Muscle layer of duodenum (tissue), 2 donors: ENCODE measurements around the gene GYPA.
"Not testable (repeated sequence)": the region's sequence is repeated elsewhere in the genome, so short reads cannot be mapped to it uniquely, and the experiment has no call there.

ENCODE experiments used
- H3K27ac ChIP-seq: one replicate; pipeline ENCODE4 v1.7.0; 2013; ENCODE audit warnings: mild to moderate bottlenecking, low read length
- H3K27me3 ChIP-seq: one replicate; pipeline ENCODE4 v1.7.0; 2013; ENCODE audit warnings: low read depth, mild to moderate bottlenecking, control low read depth, low read length
- H3K36me3 ChIP-seq, 2 donors: one replicate each; pipeline ENCODE4 v1.7.0; 2013; ENCODE audit warnings: low read length in 2 of 2, control low read depth in 1 of 2, mild to moderate bottlenecking in 1 of 2; ENCODE audit not compliant: insufficient read depth in 2 of 2, control insufficient read depth in 1 of 2
- H3K4me1 ChIP-seq, 2 donors: one replicate each; pipeline ENCODE4 v1.7.0; 2013; ENCODE audit warnings: low read length in 2 of 2, mild to moderate bottlenecking in 2 of 2, control low read depth in 1 of 2, moderate library complexity in 1 of 2; ENCODE audit not compliant: insufficient read depth in 2 of 2, control insufficient read depth in 1 of 2
- H3K4me3 ChIP-seq, 2 donors: one replicate each; pipeline ENCODE4 v1.7.0; 2013; ENCODE audit warnings: low read length in 2 of 2, low read depth in 1 of 2, mild to moderate bottlenecking in 1 of 2
- H3K9me3 ChIP-seq, 2 donors: one replicate each; pipeline ENCODE4 v1.7.0; 2013; ENCODE audit warnings: low read length in 2 of 2, control low read depth in 1 of 2, mild to moderate bottlenecking in 1 of 2; ENCODE audit not compliant: control insufficient read depth in 1 of 2
- donor health status: healthy.

The GYPA gene

GRCh38 chr4:144128709-144129320, 11.7 kb downstream of the GYPA start:
- not testable (repeated sequence) for H3K4me3 ChIP-seq, H3K9me3 ChIP-seq, H3K27ac ChIP-seq

GRCh38 chr4:144125109-144125508, 15.4 kb downstream of the GYPA start:
- not testable (repeated sequence) for H3K4me1 ChIP-seq, H3K27ac ChIP-seq, H3K9me3 ChIP-seq, H3K36me3 ChIP-seq, H3K27me3 ChIP-seq, H3K4me3 ChIP-seq

More at GRCh38 chr4:144128709-144129320, 11.7 kb downstream of the GYPA start:
- H3K27me3 ChIP-seq, H3K36me3 ChIP-seq, H3K4me1 ChIP-seq: not testable (repeated sequence)

GRCh38 chr4:144123982-144124635, 16.4 kb downstream of the GYPA start:
- not testable (repeated sequence) for H3K4me1 ChIP-seq, H3K36me3 ChIP-seq, H3K27ac ChIP-seq, H3K9me3 ChIP-seq, H3K4me3 ChIP-seq, H3K27me3 ChIP-seq

GRCh38 chr4:144123269-144123668, 17.2 kb downstream of the GYPA start:
- not testable (repeated sequence) for H3K4me3 ChIP-seq, H3K9me3 ChIP-seq, H3K27ac ChIP-seq, H3K27me3 ChIP-seq, H3K36me3 ChIP-seq, H3K4me1 ChIP-seq

GRCh38 chr4:144119752-144120151, 20.8 kb downstream of the GYPA start:
- not testable (repeated sequence) for H3K4me3 ChIP-seq, H3K27me3 ChIP-seq, H3K4me1 ChIP-seq, H3K9me3 ChIP-seq, H3K27ac ChIP-seq, H3K36me3 ChIP-seq

GRCh38 chr4:144115519-144115918, 25.0 kb downstream of the GYPA start:
- Histone ChIP-seq H3K27me3 (no peaks in the 10 kb centered on the region), H3K27ac (no peak overlapping the region), H3K4me3 (no peak overlapping the region), H3K9me3 (no peaks in the 10 kb centered on the region), H3K36me3 (no peaks in the 10 kb centered on the region), H3K4me1 (no peaks in the 10 kb centered on the region)

- Histone ChIP-seq H3K27ac (no peak overlapping the region), H3K4me3 (no peak overlapping the region), H3K27me3 (no peaks in the 10 kb centered on the region), H3K4me1 (no peaks in the 10 kb centered on the region), H3K9me3 (no peaks in the 10 kb centered on the region), H3K36me3 (no peaks in the 10 kb centered on the region)
Observed at GRCh38 chr4:144113546-144113945, 27.0 kb downstream of the GYPA start.

GRCh38 chr4:144104509-144105130, 35.9 kb downstream of the GYPA start:
- Histone ChIP-seq H3K27ac (no peak overlapping the region), H3K4me1 (no peaks in the 10 kb centered on the region), H3K27me3 (no peaks in the 10 kb centered on the region), H3K36me3 (no peaks in the 10 kb centered on the region), H3K9me3 (no peaks in the 10 kb centered on the region), H3K4me3 (no peak overlapping the region)

- H3K4me3 ChIP-seq, H3K27me3 ChIP-seq, H3K27ac ChIP-seq, H3K36me3 ChIP-seq, H3K9me3 ChIP-seq, H3K4me1 ChIP-seq: not testable (repeated sequence)
Observed at GRCh38 chr4:144097776-144098175, 42.7 kb downstream of the GYPA start.

- H3K9me3 ChIP-seq, H3K36me3 ChIP-seq, H3K27me3 ChIP-seq, H3K4me1 ChIP-seq, H3K4me3 ChIP-seq, H3K27ac ChIP-seq: not testable (repeated sequence)
Observed at GRCh38 chr4:144093995-144094394, 46.5 kb downstream of the GYPA start.

- H3K4me3 ChIP-seq, H3K4me1 ChIP-seq, H3K9me3 ChIP-seq, H3K27ac ChIP-seq, H3K27me3 ChIP-seq, H3K36me3 ChIP-seq: not testable (repeated sequence)
Observed at GRCh38 chr4:144091181-144091580, 49.3 kb downstream of the GYPA start.

GRCh38 chr4:144090744-144091143, 49.8 kb downstream of the GYPA start:
- no peak overlapping the region for H3K4me3 ChIP-seq
- no peak overlapping the region for H3K27ac ChIP-seq
- H3K4me1 ChIP-seq: no peaks in the 10 kb centered on the region
- no peaks in the 10 kb centered on the region for H3K27me3 ChIP-seq
- H3K36me3 ChIP-seq: no peaks in the 10 kb centered on the region
- H3K9me3 ChIP-seq: no peaks in the 10 kb centered on the region
